Progenitor cell of endocrine pancreas (in vitro differentiated cells): ENCODE measurements around the gene TMED4. TPM values are rescaled to one million over a fixed set of nuclear protein-coding genes. Genes with fewer than 3 reads are reported as not detected.

Experiments used
- DNase-seq: peaks from one replicate; pipeline ENCODE4 v3.0.0; 2021; ENCODE audit warnings: low spot score; ENCODE audit not compliant: unreplicated experiment
- H3K27ac Mint-ChIP-seq: 2 replicates; pipeline ENCODE4 v1.8.0; 2021; ENCODE audit warnings: mild to moderate bottlenecking, moderate library complexity, mixed read lengths
- H3K27me3 Mint-ChIP-seq: 2 replicates; pipeline ENCODE4 v1.8.0; 2021; ENCODE audit warnings: mixed read lengths
- H3K36me3 Mint-ChIP-seq: 2 replicates; pipeline ENCODE4 v1.8.0; 2022; ENCODE audit warnings: mixed read lengths; ENCODE audit not compliant: insufficient read depth
- H3K4me1 Mint-ChIP-seq: 2 replicates; pipeline ENCODE4 v1.8.0; 2021; ENCODE audit warnings: low read depth, mixed read lengths
- H3K4me3 Mint-ChIP-seq: 2 replicates; pipeline ENCODE4 v1.8.0; 2021; ENCODE audit warnings: low read depth, mild to moderate bottlenecking, moderate library complexity, mixed read lengths
- H3K9me3 Mint-ChIP-seq: 2 replicates; pipeline ENCODE4 v1.8.0; 2021; ENCODE audit warnings: low read depth, mixed read lengths
- CTCF ChIP-seq: fragments of 200-600 bp; sonication (generic); IDR thresholded peaks from one replicate; pipeline ENCODE4 v1.5.0; 2021; ENCODE audit warnings: antibody characterized with exemption, mild to moderate bottlenecking; ENCODE audit not compliant: unreplicated experiment
- total RNA-seq: library from RNA; stranded (reverse); gene quantifications from 2 replicates; pipeline ENCODE4 v1.2.1, GENCODE V29; 2021

The TMED4 gene
- total RNA-seq, 1 donor from 2014 or later: 119 TPM

GRCh38 chr7:44615793-44616192 lies 33.8 kb upstream of the TMED4 start:
- DNase-seq: no peak
- Mint-ChIP-seq H3K9me3 (no peaks in the 10 kb centered on the region), H3K27ac (no peak overlapping the region), H3K27me3 (no peaks in the 10 kb centered on the region), H3K4me3 (no peak overlapping the region), H3K4me1 (peaks cover 22% of the 10 kb centered on the region), H3K36me3 (peaks cover 4% of the 10 kb centered on the region)
- no peak for TF ChIP-seq CTCF

- Mint-ChIP-seq H3K27ac (peak overlapping the region; percentile 47), H3K4me1 (peaks cover 22% of the 10 kb centered on the region), H3K27me3 (no peaks in the 10 kb centered on the region), H3K9me3 (no peaks in the 10 kb centered on the region), H3K4me3 (no peak overlapping the region), H3K36me3 (peaks cover 4% of the 10 kb centered on the region)
- no peak for TF ChIP-seq CTCF
- no peak for DNase-seq
Observed at GRCh38 chr7:44615149-44615611, 33.1 kb upstream of the TMED4 start.

GRCh38 chr7:44609829-44610228 lies 27.8 kb upstream of the TMED4 start:
- Mint-ChIP-seq H3K9me3 (no peaks in the 10 kb centered on the region), H3K27me3 (no peaks in the 10 kb centered on the region), H3K36me3 (peaks cover 12% of the 10 kb centered on the region), H3K27ac (no peak overlapping the region), H3K4me3 (no peak overlapping the region), H3K4me1 (peaks cover 17% of the 10 kb centered on the region)
- no peak for TF ChIP-seq CTCF
- no peak for DNase-seq

GRCh38 chr7:44608916-44609648 lies 27.1 kb upstream of the TMED4 start:
- Mint-ChIP-seq H3K27ac (peak overlapping the region; percentile 88), H3K36me3 (peaks cover 9% of the 10 kb centered on the region), H3K4me3 (peak overlapping the region; percentile 50), H3K27me3 (no peaks in the 10 kb centered on the region), H3K4me1 (peaks cover 13% of the 10 kb centered on the region), H3K9me3 (no peaks in the 10 kb centered on the region)
- no peak for TF ChIP-seq CTCF
- DNase-seq: no peak

- peaks cover 9% of the 10 kb centered on the region for H3K36me3 Mint-ChIP-seq
- peak overlapping the region; percentile 99 for H3K27ac Mint-ChIP-seq
- H3K9me3 Mint-ChIP-seq: no peaks in the 10 kb centered on the region
- no peak for DNase-seq
- peak overlapping the region; percentile 98 for H3K4me3 Mint-ChIP-seq
- peaks cover 13% of the 10 kb centered on the region for H3K4me1 Mint-ChIP-seq
- TF ChIP-seq CTCF: no peak
- no peaks in the 10 kb centered on the region for H3K27me3 Mint-ChIP-seq
Observed at GRCh38 chr7:44607141-44608068, 25.4 kb upstream of the TMED4 start.
